GM21619 (cell line): Measurements from ENCODE around the gene PLEKHA1.

Experiments used
- ATAC-seq: cut with Tn5 transposase; IDR thresholded peaks from one replicate; pipeline ENCODE4 v1.9.1; 2021; ENCODE audit not compliant: unreplicated experiment

The PLEKHA1 gene

DNA sequence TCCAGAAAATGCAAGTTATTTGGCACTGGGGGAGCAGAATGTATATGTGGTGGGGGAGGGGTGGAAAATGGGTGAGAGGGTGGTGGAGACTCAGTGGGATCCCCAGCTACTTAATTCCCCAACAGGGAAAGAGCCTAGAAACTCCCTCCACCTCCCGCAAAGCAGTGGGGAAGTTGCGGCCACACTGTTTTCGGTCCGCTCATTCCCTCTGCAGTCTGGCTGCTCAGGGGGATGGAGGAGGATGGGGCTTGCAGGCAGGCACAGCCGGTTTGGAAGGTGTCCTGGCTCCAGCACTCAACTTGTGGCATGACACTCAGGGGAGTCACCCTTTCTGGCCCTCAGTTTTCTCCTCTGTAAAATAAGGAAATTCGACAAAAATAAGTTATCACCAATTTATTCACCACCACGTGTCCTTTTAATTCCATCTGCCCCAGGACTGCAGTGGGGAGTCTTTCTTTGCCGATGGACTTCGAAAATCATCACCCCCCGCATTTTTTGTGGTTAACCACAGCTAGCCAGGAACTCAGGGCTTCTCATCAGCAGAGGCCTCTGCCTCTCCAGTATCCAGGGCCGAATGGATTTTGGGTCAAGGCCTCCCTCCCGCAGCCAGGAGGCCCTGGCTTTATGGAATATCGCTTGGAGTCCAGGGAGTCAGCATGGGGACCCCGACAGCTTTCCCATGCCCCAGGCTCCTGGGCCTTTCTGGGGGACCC is 85.2 kb downstream of the PLEKHA1 start:
- no peak for ATAC-seq

GRCh38 chr10:122460891-122461293 is 86.4 kb downstream of the PLEKHA1 start:
- ATAC-seq: no peak

DNA sequence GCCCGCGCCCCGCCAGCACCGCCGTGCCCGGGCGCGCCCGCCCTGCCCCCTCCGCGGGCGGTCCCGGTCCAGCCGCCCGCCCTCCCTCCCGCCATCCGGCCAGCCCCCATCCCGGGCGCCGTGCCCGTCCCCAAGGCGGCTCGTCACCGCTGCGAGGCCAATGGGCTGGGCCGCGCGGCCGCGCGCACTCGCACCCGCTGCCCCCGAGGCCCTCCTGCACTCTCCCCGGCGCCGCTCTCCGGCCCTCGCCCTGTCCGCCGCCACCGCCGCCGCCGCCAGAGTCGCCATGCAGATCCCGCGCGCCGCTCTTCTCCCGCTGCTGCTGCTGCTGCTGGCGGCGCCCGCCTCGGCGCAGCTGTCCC is 86.8 kb downstream of the PLEKHA1 start, which contains the start of gene HTRA1:
Gene HTRA1 (plus strand): TSS at position 187 of the 362 bp plus-strand sequence. CDS start 100 bp downstream, at position 287.
- no peak for ATAC-seq

DNA sequence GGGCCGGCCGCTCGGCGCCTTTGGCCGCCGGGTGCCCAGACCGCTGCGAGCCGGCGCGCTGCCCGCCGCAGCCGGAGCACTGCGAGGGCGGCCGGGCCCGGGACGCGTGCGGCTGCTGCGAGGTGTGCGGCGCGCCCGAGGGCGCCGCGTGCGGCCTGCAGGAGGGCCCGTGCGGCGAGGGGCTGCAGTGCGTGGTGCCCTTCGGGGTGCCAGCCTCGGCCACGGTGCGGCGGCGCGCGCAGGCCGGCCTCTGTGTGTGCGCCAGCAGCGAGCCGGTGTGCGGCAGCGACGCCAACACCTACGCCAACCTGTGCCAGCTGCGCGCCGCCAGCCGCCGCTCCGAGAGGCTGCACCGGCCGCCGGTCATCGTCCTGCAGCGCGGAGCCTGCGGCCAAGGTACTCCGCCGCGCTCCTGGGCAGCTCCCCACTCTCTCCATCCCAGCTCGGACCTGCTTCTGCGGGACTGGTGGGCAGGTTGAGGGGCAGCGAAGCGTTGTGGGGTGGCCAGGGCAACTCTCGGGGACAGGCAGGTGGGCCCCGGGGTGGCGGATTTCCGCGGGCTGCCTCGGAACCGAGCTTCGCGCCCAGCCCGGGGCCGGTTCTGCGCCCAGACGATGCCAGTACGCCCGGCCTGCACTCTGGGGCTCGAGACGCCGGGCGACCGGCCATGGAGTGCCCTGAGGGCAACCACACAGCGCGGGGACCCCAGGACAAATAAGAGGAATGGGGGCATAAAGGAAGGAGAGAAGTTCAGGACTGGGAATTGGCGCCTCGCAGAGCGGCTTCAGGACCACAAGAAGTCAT is 87.4 kb downstream of the PLEKHA1 start:
- no peak for ATAC-seq

GRCh38 chr10:122462533-122463465 is 88.3 kb downstream of the PLEKHA1 start:
- ATAC-seq: no peak

GRCh38 chr10:122463466-122464249 is 89.2 kb downstream of the PLEKHA1 start:
- no peak for ATAC-seq

DNA sequence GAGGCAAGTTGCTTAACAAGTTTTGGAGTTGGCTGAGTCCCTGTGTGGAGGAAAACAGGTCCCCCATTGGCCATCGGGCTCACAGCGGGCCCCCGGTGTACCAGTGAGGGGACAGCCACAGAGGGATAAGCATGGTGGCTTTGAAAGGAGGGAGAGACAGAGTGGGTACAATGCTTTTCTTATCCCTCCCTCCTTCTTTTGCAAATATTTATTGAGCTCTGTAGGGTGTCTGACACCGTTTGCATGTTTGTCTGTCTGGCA is 89.7 kb downstream of the PLEKHA1 start:
- no peak for ATAC-seq

DNA sequence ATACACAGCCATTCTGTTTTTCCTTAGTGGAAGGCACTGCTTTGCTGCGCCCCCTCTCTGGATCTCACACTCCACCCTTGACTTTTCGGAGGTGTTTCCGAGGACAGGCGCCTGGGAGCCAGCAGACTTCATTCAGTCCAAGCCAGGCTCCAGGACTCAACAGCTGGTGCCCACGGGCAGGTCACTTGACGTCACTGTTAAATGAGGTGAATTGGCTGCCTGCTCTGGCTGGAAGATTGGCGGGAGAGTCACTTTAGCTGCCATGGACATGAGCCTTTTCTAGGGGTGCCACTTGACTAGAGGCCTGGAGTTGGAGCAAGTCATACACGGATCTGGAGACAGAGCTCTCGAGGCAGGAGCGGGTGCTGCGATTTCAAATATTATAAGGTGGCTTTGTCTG is 90.1 kb downstream of the PLEKHA1 start:
- ATAC-seq: no peak

- no peak for ATAC-seq
Observed at GRCh38 chr10:122465401-122466040, 91.0 kb downstream of the PLEKHA1 start.

- ATAC-seq: no peak
Observed at GRCh38 chr10:122466951-122467381, 92.5 kb downstream of the PLEKHA1 start.

GRCh38 chr10:122467701-122468100 is 93.2 kb downstream of the PLEKHA1 start:
- no peak for ATAC-seq

DNA sequence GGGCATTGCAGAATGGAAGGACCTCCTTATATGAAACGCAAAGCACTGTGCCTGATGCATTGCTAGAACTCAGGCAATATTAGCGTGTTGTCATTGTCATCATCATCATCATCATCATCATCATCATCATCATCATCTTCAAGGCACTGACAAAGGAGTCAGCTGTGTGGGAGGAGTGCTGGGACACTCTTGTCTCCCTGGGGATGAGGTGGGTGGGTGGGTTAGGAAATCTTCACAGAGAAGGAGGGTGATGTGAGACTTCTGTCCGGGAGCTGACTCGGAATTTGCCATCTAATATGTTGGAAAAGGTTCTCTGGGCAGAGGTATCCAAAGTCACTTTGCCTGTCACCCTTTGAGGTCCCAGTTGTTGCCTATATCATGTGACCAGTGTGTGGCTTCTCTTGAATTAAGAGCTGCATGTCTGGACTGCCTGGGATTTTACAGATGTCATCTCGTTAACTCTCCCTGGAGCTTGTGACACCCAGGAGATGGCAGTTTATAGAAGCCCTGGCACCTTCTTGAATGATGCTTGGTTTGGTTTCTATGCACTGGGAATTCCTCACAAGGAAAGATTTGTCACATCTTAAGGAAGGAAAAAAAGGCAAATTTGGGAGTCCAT is 93.9 kb downstream of the PLEKHA1 start:
- ATAC-seq: no peak

- no peak for ATAC-seq
Observed at GRCh38 chr10:122468926-122469781, 94.6 kb downstream of the PLEKHA1 start.

- no peak for ATAC-seq
Observed at GRCh38 chr10:122469848-122470247, 95.3 kb downstream of the PLEKHA1 start.

DNA sequence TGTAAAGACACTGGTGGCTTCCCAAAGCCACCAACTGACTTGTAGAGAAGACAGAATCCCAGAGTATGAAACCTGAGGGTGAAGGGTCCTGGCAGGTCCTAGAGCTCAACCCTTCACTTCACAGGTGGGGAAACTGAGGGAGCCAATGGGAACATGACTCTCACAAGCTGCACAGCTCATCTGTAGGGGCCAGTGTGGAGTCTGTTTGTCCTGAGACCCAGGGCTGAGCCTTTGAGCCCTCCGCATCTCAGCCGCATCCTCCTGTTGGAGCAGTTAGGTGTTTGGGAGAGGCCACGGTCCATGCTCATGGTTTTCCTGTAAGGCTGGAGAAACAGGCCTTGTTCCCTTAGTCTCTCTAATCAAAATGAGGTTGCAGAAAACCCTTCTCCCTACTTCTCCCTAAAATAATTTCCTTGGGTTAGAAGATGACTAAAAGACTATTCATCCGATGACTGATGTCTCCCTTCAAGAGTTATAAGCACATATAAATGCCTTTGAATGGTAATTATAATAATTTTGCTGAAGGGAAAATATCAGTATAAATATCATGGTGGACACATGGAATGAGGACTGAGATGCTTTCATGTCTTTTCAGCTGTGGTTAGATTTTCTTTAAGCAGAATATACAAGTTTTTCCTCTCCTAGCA is 97.1 kb downstream of the PLEKHA1 start:
- no peak for ATAC-seq

DNA sequence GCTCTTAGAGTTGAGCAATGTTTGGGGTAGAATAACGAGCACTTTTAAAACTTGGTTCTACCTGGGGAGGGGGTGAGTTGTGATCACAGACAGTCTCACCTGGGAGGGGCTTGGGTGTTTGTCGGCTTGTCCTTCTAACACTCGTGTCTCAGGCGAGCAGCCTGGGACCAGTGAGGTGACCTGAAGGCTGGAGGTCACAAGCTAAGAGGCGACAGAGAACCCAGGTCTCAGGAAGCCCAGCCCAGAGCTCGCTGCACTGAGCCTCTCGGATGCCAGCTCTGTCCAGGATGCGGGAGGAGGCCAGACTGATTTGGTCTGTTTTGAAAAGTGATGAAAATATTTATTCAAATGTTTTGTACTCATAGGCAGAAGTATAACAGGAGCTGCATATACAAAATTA is 98.6 kb downstream of the PLEKHA1 start:
- no peak for ATAC-seq

- no peak for ATAC-seq
Observed at GRCh38 chr10:122474131-122474818, 99.8 kb downstream of the PLEKHA1 start.

DNA sequence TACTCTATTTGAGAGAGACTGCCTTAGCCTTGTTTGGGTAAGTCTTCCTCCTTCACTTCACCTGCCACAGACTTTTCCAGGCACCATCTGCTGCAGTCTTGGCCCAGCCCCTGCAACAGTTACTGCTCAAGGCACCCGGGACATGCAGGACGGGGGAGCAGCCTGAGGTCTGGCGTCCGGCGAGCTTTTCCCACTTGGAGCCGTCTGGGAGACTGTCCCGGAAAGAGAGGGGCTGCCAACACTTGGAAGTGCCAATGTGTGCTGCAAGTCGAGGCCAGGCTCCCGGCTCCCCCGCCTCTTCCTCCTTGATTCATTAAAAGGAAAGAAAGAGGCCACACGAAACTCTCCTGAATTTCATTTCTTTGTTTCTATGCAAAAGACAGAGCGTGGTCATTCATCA is 100.6 kb downstream of the PLEKHA1 start:
- no peak for ATAC-seq
